Heart left ventricle (tissue), 16 donors: ENCODE data around the gene NPPA. TPM values are rescaled to one million over a fixed set of nuclear protein-coding genes. Genes with fewer than 3 reads are reported as not detected.

Experiments
- ATAC-seq, 4 donors: fragments of 200-7000 bp; cut with Tn5 transposase; one replicate each; pipeline ENCODE4 v1.9.1; 2020 to 2022; ENCODE audit warnings: moderate library complexity in 4 of 4, mild to moderate bottlenecking in 3 of 4, moderate number of reproducible peaks in 1 of 4
- DNase-seq, 5 donors: peaks; one replicate each; pipeline ENCODE4 v3.0.0-alpha.2; 2020
- H3K27ac ChIP-seq, 12 donors: fragments of 200-600 bp; sonication (generic) in 4 of 12; one replicate each; pipeline versions ENCODE4 v1.5.0 to v1.8.0; 2016 to 2022; ENCODE audit warnings: mild to moderate bottlenecking in 2 of 12
- H3K27me3 ChIP-seq, 9 donors: fragments of 200-600 bp; sonication (generic) in 2 of 9; one replicate each; pipeline versions ENCODE4 v1.5.1 to v1.8.0; 2016 to 2022; ENCODE audit warnings: mild to moderate bottlenecking in 3 of 9
- H3K36me3 ChIP-seq, 9 donors: fragments of 200-600 bp; sonication (generic) in 2 of 9; one replicate each; pipeline versions ENCODE4 v1.5.0 to v1.8.0; 2018 to 2022; ENCODE audit warnings: mild to moderate bottlenecking in 2 of 9
- H3K4me1 ChIP-seq, 12 donors: fragments of 200-600 bp; sonication (generic) in 4 of 12; one replicate each; pipeline versions ENCODE4 v1.5.0 to v1.8.0; 2016 to 2022; ENCODE audit warnings: mild to moderate bottlenecking in 3 of 12
- H3K4me3 ChIP-seq, 12 donors: fragments of 200-600 bp; sonication (generic) in 4 of 12; one replicate each; pipeline versions ENCODE4 v1.5.0 to v1.8.0; 2017 to 2022; ENCODE audit warnings: mild to moderate bottlenecking in 9 of 12, moderate library complexity in 4 of 12
- H3K9me3 ChIP-seq, 12 donors: fragments of 200-600 bp; sonication (generic) in 4 of 12; one replicate each; pipeline versions ENCODE4 v1.5.0 to v1.8.0; 2016 to 2022; ENCODE audit warnings: mild to moderate bottlenecking in 1 of 12
- POLR2A ChIP-seq, 2 donors: fragments of 450-650 bp; IDR thresholded peaks; one replicate each; pipeline ENCODE4 v1.6.1; 2017; ENCODE audit warnings: antibody characterized with exemption in 2 of 2, mild to moderate bottlenecking in 2 of 2, moderate library complexity in 2 of 2
- WGBS, 4 donors: extraction: QIAGEN DNeasy Blood & Tissue Kit in 2 of 4; methylation state at CpG; one replicate each; pipeline versions ENCODE4 v1.1.5 to v1.1.7; 2013 to 2018; 5-methylcytosine and 5-hydroxymethylcytosine counted together
- intact Hi-C, 10 donors: fragments of 100-400 bp; cut with DNase I; formaldehyde crosslinking; loops; one replicate each; pipeline versions ENCODE4 v1.11.1 to v1.14.2; 2022
- polyA plus RNA-seq, 2 donors: library from polyadenylated mRNA; stranded (reverse); fragments of 200-250 nt; gene quantifications; one replicate each; pipeline ENCODE4 v1.2.3, GENCODE V29; 2013
- total RNA-seq, 9 donors: library from RNA; depleted of rRNA in 2 of 9; stranded (reverse); fragments of >200 nt in 2 of 9; fragmentation: NEBNext Ultra II Directional in 3 of 9; extraction: Animal tissue kit (Norgen Biotek cat#: 25700) in 3 of 9; gene quantifications; one replicate each; pipeline versions ENCODE4 v1.1.0 to v1.2.4, GENCODE V29; 2016 to 2023
- TF ChIP-seq, protein P1 (sequence below), 12 donors: fragments of 200-600 bp; sonication (generic) in 4 of 12; IDR thresholded peaks; one replicate each; pipeline versions ENCODE4 v1.5.0 to v1.8.0; 2018 to 2022; ENCODE audit warnings: antibody characterized with exemption in 12 of 12, mild to moderate bottlenecking in 5 of 12
- donor health status: ischemic (EF 13 %, LVEDD 7.1; RV severe dilation, severe dysfunction).
- donor health status: healthy with polysubstance abuse.
- donor health status: DM: no; HTN: yes; CAD: no.
- donor health status: DM: no; HTN: no; CAD: no.
- donor health status: ischemic (EF 25% LVEDD 6.9; RV normal size, moderate dysfunction).
- donor health status: ischemic (EF 25% LVEDD 5.7; RV mildly dilated, moderate dysfunction).
- donor health status: healthy.
- donor health status: DM: yes; HTN: yes; CAD: no.
- donor health status: ischemic (EF 35%, LVEDD 5.7; RV mildly dilated, moderate dysfunction).
- donor health status: nonischemic (EF 11% LVEDD 7.7; RV severe dilation, severe dysfunction).
- donor health status: DM: yes; HTN: yes; CAD: no.
- donor health status: PGD.
- donor health status: ischemic (EF 29% LVEDD 5.4; RV normal size, mild dysfunction).
- donor health status: nonischemic (EF 23%, LVEDD 6.1; RV moderate dilation, normal function).

NPPA gene
- total and polyA plus RNA-seq, 11 donors, result 59.9 to 3,156 (median 279) TPM

DNA sequence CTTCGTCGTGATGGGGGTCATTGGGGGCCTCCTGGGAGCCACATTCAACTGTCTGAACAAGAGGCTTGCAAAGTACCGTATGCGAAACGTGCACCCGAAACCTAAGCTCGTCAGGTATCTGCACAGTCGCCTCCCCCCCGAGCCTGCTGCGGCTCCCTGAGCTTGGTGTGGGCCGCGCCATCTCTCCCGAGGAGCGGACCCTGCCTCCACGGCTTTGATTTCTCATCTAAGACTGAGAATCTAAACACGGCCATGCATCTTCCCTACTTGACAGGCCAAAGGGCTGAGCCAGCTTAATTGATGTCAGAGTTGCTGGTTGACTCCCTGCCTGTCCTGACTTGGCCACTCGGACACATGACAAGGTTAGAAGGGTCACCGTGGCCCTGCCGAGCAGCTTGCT, 19.1 kb downstream of the NPPA start:
- TF ChIP-seq, protein P1, sequence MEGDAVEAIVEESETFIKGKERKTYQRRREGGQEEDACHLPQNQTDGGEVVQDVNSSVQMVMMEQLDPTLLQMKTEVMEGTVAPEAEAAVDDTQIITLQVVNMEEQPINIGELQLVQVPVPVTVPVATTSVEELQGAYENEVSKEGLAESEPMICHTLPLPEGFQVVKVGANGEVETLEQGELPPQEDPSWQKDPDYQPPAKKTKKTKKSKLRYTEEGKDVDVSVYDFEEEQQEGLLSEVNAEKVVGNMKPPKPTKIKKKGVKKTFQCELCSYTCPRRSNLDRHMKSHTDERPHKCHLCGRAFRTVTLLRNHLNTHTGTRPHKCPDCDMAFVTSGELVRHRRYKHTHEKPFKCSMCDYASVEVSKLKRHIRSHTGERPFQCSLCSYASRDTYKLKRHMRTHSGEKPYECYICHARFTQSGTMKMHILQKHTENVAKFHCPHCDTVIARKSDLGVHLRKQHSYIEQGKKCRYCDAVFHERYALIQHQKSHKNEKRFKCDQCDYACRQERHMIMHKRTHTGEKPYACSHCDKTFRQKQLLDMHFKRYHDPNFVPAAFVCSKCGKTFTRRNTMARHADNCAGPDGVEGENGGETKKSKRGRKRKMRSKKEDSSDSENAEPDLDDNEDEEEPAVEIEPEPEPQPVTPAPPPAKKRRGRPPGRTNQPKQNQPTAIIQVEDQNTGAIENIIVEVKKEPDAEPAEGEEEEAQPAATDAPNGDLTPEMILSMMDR (IDR thresholded peaks at IDR 0.05), result no peak
- no peak for TF ChIP-seq POLR2A (IDR thresholded peaks at IDR 0.05)
- DNase-seq (no peak), ATAC-seq (no peak)
- no peaks in the 10 kb centered on the region for H3K27me3 ChIP-seq
- no peak overlapping the region for H3K27ac ChIP-seq
- intact Hi-C loops, result no loop called here
- H3K4me1 ChIP-seq, result no peaks in the 10 kb centered on the region
- H3K4me3 ChIP-seq, result no peak overlapping the region
- 89 to 92% (median 90%) methylated on average over 19 of the region's 19 CpGs for WGBS, 4 donors
- no peaks in the 10 kb centered on the region for H3K9me3 ChIP-seq
- H3K36me3 ChIP-seq, result peaks cover 0 to 100% (median 97%) of the 10 kb centered on the region in 9 donors

- Histone ChIP-seq H3K27ac (no peak overlapping the region), H3K4me3 (no peak overlapping the region), H3K36me3 (peaks cover 0 to 100% (median 94%) of the 10 kb centered on the region in 9 donors), H3K4me1 (no peaks in the 10 kb centered on the region), H3K9me3 (no peaks in the 10 kb centered on the region), H3K27me3 (no peaks in the 10 kb centered on the region)
- intact Hi-C loops, result no loop called here
- DNase-seq, result no peak
- WGBS, 4 donors, result 95 to 97% (median 96%) methylated on average over 9 of the region's 9 CpGs
- no peak for ATAC-seq
- TF ChIP-seq, protein P1 (IDR thresholded peaks at IDR 0.05), result no peak
- TF ChIP-seq POLR2A (IDR thresholded peaks at IDR 0.05), result no peak
These were observed 20.6 kb downstream of the NPPA start for GRCh38 chr1:11826946-11827345.

- Histone ChIP-seq H3K36me3 (peaks cover 0 to 100% (median 92%) of the 10 kb centered on the region in 9 donors), H3K27me3 (no peaks in the 10 kb centered on the region), H3K27ac (no peak overlapping the region), H3K4me1 (no peaks in the 10 kb centered on the region), H3K9me3 (no peaks in the 10 kb centered on the region), H3K4me3 (no peak overlapping the region)
- ATAC-seq, result no peak
- TF ChIP-seq POLR2A (IDR thresholded peaks at IDR 0.05), result no peak
- TF ChIP-seq, protein P1 (IDR thresholded peaks at IDR 0.05), result no peak
- DNase-seq, result no peak
- intact Hi-C loops, result no loop called here
- WGBS, 4 donors, result 92 to 97% (median 92%) methylated on average over 7 of the region's 7 CpGs
These were observed 22.5 kb downstream of the NPPA start for GRCh38 chr1:11825131-11825530.

DNA sequence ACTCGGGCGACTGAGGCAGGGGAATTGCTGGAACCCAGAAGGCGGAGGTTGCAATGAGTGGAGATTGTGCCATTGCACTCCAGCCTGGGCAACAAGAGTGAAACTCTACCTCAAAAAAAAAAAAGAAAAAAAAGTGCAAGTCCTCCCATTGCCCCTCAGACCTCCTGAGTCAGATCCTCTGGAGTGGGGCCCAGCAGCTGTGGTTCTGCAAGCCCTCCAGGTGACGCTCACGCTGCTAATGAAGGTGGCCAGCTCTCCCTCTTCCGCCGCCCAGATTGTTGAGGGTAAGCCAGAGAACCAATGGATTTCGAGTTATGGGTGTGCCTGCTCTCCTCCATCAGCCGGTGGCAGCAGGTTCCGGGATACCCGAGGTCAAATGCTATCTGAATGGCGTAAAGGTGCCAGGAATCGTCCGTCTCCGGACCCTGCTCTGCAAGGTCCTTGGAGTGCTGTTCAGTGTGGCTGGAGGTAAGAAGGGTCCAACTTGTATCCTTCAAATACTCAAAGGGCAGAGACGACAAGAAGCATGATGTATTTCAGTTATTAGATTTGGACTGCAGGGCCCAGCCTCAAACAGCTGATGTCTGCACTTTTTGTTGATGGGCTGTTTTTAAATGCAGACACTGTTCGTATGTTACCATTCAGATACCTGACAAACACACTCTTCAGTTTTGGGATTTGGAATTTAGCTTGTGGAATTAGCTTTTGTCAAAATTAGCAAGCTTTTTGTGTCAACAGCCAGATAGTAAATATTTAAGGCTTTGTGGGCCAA, 24.0 kb downstream of the NPPA start:
- 87 to 94% (median 91%) methylated on average over 12 to 17 of the region's 17 CpGs for WGBS, 4 donors
- DNase-seq (no peak), ATAC-seq (no peak)
- H3K27ac ChIP-seq, result no peak overlapping the region
- H3K9me3 ChIP-seq, result no peaks in the 10 kb centered on the region
- no peaks in the 10 kb centered on the region for H3K27me3 ChIP-seq
- TF ChIP-seq, protein P1 (IDR thresholded peaks at IDR 0.05), result no peak
- no peak for TF ChIP-seq POLR2A (IDR thresholded peaks at IDR 0.05)
- no peaks in the 10 kb centered on the region for H3K4me1 ChIP-seq
- H3K4me3 ChIP-seq, result no peak overlapping the region
- peaks cover 0 to 100% (median 92%) of the 10 kb centered on the region in 9 donors for H3K36me3 ChIP-seq
- intact Hi-C loops, result no loop called here
